ENCODE results near the gene MAP7.

- no peak for TF ChIP-seq EZH2phosphoT487 (IDR thresholded peaks at IDR 0.05; ENCODE audit: insufficient read depth, low read depth)
- no peak for TF ChIP-seq EZH2 (IDR thresholded peaks at IDR 0.05; ENCODE audit: insufficient read depth, poor library complexity, severe bottlenecking)
Observed at GRCh38 chr6:136563386-136564152, 13.3 kb upstream of the MAP7 start.

Data from GM23248 (cell line).